Measurements from ENCODE around the gene GIT2.
"Not testable (repeated sequence)": the region's sequence is repeated elsewhere in the genome, so short reads cannot be mapped to it uniquely, and the experiment has no call there.

Gene GIT2

DNA sequence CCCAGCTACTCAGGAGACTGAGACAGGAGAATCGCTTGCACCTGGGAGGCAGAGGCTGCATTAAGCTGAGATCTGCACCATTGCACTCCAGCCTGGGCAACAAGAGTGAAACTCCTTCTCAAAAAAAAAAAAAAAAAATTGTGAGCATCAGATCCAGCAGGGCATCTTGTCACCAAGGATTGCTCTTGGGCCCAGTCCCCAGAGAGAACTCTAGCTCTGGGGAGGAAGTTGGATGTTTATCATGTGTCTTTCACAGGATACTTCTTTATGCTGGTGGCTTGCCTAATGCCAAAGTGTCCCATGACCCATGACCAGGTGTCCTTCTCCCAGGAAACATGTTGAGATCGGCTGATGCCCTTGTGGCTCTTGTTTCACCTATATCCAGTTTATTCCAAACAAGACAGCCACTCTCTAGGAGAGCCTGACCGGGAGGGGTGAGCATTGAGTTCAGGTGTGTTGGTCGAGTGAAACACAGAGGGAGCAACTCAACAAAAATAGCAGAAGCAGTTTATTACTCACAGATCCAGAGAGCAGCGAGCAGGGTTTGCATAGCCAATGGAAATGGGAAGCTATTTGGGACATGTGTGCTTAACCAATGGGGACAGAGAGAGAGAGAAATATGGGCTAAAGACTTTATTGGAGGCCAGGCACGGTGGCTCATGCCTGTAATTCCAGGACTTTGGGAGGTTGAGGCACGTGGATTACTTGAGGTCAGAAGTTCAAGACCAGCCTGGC, 102.7 kb downstream of the GIT2 start:
- DNase-seq: no peak

DNA sequence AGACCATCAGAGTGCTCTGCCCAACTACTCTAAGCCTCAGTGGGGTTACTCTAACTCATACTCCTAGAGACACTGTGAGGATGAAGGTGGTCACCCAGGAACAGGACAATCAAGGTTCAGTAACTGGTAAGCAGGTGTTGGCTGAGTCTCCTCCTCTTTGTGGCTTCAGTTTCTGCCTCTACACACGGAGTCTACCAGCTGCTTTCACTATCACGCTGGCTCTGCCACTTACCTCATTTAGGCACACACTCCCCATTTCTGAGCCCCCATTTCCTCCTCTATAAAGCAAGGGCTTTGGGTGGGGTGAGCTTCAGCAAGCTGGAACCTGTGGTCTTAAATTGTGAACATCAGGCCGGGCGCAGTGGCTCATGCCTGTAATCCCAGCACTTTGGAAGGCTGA, 103.4 kb downstream of the GIT2 start:
- no peak for DNase-seq

DNA sequence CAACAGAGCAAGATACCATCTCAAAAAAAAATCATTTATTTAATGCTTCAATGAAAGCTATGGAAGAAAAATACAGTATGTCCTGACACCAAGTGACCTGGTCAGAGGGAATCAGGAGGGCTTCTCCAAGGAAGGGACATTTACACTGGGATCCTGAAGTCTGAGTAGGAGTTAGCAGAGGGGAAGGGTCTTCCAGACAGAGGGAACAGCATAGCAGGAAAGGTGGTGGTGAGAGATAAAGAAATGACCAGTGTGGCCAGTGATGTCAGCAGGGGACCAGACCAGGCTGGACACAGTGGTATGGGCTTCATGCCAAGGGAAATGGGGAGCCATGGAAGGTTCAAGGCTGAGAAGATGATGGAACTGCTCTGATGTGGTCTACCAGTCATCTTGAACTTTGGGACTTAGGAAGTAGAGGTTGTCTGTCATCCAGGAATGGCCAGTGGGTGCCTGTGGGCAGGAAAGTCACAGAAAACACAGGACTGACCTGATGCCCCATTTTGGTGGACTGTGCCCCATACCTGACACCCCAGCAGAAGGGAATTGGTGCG, 103.9 kb downstream of the GIT2 start:
- DNase-seq: no peak

DNA sequence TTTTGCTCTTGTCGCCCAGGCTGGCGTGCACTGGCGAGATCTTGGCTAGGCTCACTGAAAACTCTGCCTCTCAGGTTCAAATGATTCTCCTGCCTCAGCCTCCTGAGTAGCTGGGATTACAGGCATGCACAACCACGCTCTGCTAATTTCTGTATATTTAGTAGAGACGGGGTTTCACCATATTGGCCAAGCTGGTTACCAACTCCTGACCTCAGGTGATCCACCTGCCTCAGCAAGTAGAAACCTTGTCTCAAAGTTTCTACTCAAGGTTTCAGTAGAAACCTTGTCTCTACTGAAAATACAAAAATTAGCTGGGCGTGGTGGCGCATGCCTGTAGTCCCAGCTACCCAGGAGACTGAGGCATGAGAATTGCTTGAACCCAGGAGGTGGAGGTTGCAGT, 104.4 kb downstream of the GIT2 start:
- not testable (repeated sequence) for DNase-seq

DNA sequence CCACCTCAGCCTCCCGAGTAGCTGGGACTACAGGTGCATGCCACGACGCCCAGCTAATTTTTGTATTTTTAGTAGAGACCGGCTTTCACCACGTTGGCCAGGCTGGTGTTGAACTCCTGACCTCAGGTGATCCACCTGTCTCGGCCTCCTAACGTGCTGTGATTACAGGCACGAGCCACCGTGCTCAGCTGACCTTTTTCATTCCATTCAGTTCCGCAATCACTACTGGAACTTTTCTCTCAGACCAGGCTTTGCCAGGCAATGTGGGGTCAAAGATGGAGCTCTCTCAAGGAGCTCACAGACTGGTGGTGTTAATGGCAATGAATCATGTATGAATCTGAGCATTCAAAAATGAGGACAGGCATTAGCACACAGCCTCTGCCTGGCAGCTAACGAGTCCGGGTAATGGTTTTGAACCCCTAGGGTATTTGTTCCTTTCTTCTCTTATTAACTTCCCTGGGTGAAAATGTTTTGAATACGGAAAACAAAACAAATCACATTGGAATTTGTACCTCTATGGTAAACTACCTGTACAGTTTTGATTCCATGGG, 105.5 kb downstream of the GIT2 start:
- DNase-seq: no peak

DNA sequence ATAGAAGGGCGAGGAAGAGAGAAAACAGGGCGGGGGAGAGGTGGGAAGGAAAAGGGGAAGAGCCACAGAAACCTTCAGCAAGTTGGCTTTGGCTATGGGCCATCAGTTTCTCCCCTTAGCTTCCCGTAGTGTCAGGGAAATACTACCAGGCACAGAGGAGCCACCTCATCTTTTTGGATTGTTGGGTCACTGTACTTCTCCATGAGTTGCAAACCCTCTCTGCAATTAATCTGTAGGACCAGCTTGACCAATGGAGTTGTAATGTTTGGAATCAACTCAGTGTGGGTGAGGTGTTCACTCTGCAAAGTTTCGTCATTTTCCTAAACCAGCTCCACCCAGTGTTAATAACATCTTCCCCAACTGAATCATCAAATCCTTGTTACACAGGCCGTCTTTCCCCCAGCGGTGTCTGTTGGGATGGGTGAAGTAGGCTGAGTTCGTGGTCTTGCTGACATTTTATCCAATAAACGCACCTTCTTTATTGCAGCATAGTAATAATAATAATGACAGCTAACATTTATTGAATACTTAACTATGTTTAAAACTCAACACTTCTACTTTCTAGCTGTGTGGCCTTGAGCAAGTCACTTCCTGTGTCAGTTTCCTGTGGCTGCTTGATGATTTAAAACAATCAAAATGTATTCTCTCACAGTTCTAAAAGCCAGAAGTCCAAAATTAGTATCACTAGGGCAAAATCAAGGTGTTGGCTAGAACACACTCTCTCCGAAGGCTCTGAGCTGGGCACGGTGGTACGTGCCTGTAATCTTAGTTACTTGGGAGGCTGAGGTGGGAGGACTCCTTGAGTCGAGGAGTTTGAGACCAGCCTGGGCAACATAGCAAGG, 107.8 kb downstream of the GIT2 start:
- DNase-seq: no peak

DNA sequence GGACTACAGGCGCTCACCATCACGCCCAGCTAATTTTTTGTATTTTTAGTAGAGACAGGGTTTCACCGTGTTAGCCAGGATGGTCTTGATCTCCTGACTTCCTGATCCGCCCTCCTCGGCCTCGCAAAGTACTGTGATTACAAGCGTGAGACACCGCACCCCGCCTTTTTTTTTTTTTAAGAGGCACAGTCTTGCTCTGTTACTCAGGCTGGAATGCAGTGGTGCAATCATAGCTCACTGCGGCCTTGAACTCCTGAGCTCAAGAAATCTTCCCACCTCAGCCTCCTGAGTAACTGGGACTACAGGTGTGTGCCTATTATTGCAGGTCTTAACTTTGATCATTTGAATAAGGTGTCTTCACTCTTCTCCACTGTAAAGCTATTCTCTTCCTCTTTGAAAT, 110.6 kb downstream of the GIT2 start:
- DNase-seq: no peak

- DNase-seq: no peak
Measured at GRCh38 chr12:109883461-109883860, 112.7 kb downstream of the GIT2 start.

- DNase-seq: no peak
Measured at GRCh38 chr12:109881752-109882151, 114.4 kb downstream of the GIT2 start.

DNA sequence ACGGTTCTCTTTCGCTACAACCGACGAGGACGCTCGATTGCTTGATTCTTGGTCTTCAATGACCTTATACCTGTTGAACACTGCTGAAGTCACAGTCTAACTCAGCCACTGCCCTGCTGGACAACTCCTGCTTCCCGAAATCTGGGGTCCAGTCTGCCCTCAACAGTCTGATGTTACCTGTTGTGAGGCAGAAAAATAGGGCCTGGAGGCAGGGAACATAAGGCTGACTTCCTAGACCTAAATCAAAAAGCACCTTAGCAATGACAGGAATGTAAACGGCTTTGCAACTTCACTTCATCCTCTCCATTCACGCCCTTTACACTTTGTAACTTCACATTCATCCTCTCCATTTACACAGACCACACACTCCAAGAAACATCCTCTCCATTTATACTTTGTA, 115.2 kb downstream of the GIT2 start:
- no peak for DNase-seq

DNA sequence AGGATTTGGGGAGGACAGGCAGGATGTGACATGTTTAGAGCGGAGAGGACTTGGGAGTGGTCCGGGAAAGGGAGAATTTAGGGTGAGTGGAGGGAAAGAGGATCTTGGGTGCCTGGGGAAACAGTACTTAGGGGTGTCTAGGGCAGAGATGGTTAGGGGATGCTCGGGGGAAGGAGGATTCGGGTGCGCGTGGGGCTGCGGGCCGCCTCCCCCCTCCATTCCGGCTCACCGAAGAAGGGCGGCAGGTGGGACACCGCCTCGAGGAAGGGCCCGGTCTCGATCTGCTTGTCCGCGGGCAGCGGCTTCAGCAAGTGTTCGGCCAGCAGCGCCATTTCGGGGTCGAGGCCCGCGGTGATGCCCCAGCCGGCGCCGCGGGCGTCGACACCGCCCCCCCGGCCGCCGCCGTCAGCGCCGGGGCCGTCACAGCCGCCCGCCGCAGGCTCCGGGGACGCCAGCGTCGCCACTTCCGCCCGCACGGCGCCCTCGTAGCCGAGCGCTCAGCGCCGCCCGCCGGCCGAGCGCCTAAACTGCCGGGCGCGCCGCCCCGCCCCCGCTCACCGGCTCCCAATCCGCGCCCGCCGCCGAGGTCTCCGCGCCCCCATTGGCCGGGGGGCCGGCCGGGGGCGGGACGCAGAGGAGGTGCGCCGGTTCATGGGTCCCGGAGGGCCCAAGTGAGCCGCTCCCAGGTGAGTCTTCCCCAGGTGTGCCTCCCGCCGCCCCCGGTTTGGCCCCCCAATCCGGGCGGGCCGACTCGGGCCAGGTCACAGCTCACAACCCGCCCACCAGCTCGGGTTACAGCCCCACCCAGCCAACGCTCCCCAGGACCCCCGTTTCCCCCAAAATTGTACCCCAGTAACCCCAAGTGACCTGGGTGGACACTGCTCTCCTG, 115.9 kb downstream of the GIT2 start, which contains the start of gene GLTP:
Gene GLTP, minus strand, starts transcription at position 499 of the 889 bp plus-strand sequence. Its CDS starts 167 bp downstream, at position 332.
- peak in 49 of 51 donors; percentile 23 to 89 (median 73) for DNase-seq
